Activated CD4-positive, alpha-beta T cell treated with anti-CD3 and anti-CD28 coated beads, Interleukin-2, amount 50 U/mL, for 16 hours (primary cell): ENCODE measurements around the gene TRRAP.
A peak's percentile ranks its signal among the peaks of the same experiment; 100 is the strongest.

Source experiments
- DNase-seq: peaks from one replicate; pipeline ENCODE4 v3.0.0-alpha.2; 2020

TRRAP gene

DNA sequence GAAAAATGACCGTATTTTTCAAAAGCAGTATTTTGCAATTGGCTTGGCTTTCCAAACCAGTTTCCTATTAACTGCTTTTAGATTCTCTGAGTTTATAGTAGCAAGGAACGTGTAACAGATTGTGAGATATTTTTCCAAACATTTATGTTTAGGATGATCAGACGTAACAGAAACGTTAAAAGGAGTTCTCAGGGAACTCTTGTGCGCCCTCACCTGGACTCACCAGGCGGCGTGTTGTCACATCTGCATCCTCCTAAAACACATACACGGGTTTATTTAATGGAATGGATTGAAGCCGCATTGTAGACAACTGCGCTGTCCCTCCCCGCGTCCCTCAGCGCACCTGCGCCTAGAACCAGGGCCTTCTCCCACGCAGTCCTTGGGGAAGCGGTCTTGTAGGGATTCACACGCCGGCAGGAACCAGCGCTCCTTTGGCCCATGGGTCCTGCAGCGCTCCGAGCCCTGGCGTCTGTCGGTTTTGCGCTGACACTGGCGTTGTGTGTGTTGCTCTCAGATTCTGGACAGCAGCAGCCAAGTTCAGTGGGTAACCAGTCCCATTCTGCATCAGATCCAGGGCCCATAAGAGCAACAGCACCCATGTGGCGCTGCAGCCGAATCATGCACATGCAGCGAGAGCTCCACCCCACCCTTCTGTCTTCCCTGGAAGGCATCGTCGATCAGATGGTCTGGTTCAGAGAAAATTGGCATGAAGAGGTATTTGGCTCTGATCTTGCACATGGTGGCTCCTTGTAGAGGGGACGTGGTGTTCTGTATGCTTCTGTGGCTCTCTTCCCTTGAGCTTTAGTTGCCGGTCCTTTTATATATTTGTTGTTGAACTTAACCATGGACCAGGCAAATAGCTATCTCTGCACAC, 114.9 kb downstream of the TRRAP start:
- DNase-seq = no peak

DNA sequence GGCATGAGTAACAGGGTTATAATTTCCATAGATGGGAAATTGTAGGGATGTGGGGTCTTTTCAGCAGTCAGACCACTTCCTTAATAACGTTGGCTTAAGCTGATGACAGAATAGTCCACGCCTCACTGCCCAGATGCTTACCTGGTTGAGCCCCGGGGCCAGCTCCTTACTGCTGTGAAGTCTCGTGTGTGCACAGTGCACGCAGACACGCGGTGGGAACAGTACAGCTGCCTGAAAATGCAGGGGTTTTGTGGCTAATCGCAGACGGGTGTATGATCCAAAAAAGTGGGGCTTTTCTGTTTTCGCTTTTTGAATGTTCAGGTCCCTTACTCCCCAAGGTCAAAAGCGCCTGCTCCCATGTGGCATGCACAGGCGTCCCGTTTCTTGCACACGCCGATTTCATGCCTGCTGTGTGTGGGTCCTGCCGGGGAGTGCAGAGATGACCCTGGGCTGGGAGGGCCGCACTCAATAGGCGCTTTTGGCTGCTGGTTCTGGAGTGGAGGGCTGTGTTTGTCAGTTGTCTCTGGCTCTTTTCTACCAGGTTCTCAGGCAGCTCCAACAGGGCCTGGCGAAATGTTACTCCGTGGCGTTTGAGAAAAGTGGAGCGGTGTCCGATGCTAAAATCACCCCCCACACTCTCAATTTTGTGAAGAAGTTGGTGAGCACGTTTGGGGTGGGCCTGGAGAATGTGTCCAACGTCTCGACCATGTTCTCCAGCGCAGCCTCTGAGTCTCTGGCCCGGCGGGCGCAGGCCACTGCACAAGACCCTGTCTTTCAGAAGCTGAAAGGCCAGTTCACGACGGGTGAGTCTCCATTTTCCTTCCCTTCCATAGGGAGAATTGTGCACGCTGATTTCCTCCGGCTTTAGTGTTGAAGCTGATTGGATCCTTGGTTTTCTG, 116.0 kb downstream of the TRRAP start:
- no peak for DNase-seq

DNA sequence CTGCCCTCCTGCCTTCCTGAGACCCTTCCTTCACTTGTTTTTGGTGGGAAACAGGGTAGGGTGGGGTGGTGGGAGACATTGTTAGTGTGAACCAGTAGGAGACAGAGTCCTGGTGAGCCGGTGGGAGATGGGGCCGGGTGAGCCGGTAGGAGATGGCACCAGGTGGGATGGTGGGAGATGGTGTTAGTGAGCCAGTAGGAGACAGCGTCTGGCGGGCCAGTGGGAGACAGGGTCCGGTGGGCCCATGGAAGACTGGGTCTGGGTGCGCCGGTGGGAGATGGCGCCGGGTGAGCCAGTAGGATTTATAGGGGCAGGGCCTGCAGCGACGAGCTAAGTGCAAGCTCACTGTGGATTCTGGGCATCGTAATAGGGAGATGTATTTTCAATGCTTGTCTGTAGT, 116.8 kb downstream of the TRRAP start:
- DNase-seq = no peak

DNA sequence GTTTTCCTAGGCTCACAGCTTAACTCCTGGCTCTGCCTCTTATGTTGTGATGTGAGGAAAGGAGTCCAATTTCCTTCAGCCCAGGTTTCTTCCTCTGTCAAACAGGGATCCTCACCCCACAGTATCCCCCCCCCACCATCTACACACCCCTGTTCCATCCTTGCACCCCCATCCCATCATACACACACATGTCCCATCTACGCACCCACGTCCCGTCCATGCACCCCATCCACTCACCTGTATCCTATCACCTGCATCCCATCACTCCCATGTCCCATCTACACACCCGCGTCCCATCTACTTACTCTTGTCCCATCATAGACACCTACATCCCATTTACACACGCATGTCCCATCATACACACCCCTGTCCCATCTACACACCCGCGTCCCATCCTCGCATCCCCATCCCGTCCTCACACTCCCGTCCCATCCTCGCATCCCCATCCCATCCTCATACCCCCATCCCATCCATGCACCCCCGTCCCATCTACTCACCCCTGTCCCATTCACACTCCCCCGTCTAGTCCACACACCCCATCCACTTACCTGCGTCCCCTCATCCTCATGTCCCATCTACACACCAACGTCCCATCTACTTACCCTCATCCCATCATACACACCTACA, 117.3 kb downstream of the TRRAP start:
- DNase-seq = no peak

DNA sequence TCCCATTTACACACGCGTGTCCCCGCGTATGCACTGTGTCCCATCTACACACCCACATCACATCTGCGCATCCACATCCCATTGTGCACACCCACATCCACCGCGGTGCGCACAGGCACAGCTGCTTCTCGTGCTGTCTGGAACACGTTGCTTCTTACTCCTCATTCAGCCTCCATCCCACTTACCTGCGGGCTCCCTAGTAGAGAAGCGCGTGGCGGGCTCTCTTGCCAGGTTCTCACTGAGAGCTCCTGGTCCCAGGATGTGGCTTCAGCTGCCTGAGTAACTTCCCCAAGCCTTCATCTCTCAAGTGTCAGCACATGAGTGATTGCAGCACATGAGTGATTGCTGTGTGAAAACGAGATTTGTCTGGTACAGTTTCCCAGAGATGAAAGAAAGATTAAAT, 117.8 kb downstream of the TRRAP start:
- DNase-seq = peak; percentile 35

DNA sequence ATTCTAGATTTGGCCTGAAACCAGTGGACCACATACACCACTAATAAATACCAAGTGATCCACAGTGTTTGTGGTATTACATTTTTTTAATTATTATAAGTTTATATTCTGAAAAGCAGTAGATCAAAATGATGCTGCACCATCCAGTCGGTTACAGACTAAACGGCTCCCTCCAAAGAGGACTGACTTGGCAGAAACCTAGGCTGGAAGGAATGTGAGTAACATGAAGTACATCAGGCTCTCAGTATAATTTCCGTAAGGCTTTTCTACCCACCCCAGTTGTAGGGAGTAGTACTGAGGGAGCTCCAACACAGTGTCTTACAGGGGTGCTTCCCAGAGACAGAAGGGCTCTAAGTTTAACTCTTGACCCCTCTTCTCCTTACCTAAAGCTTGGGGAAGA, 119.5 kb downstream of the TRRAP start:
- DNase-seq = no peak

DNA sequence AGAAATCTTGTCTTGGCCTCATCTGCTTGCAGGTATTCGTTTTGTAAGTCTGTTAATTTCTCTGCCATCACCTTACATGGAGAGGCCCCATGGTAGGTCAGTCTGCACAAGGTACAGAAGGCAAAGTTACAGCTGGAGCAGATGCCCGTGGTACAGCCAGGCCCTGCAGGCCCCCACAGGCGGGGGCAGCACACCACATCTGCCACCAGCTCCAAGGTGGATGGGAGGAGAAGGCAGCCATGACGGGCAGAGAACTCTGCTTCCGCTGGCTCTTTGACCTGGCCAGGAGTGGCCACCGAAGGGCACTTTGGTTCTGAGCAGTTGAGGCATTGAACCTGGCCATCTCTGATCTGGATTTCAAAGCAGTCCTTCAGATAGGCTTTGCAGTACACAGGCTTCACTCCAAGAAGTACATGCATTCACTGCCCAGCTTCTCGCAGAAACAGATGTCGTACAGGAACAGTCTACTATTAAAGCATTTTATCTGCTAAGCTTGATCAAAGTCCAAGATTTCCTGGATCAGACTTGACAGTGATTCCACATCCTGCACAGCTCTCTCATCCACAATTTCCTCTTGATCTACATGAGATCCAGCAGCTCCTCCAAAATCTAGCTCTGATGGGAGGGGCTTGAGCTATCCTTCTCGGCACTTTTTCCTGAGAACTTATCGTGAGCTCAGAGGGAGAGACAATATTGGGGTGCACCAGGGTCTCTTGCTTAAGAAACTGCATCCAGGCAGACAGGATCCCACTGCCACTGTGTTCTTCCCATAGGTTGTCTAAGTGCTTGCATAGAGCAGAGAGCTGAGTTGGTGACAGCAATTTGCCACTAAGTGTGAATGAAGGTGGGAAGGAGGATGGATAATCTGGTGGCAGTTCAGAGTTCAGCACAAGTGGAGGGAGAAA, 120.7 kb downstream of the TRRAP start:
- no peak for DNase-seq

DNA sequence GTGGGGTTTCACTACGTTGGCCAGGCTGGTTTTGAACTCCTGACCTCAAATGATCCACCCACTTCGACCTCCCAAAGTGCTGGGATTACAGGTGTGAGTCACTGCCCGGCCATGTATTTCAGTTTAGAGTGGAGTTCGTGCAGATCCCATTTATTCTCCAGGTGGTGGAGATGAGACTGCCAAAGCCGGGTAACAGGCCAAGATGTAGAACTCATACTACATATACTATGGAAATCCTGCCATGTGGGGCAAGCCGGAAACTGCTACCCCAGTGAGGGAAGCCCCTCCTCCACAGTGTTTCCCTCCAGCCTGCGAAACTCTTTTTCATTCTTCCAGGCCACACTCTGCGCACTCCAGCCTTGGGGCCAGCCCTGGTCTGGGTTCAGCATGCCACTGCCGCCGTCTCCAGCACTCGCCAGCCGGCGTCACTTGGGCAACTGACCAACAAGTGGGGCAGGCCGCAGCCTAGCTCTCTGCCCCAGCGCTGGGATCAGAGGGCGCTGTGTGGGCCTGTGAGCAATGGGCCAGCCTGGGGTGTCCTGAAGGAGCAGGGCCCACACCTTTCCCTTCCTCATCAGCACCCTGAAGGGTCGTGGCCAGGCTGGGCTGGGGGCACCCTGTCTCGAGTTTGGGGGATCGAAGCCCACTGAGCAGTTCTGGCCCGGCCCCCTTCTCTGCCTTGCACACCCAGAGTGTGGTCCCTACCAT, 122.0 kb downstream of the TRRAP start:
- no peak for DNase-seq

DNA sequence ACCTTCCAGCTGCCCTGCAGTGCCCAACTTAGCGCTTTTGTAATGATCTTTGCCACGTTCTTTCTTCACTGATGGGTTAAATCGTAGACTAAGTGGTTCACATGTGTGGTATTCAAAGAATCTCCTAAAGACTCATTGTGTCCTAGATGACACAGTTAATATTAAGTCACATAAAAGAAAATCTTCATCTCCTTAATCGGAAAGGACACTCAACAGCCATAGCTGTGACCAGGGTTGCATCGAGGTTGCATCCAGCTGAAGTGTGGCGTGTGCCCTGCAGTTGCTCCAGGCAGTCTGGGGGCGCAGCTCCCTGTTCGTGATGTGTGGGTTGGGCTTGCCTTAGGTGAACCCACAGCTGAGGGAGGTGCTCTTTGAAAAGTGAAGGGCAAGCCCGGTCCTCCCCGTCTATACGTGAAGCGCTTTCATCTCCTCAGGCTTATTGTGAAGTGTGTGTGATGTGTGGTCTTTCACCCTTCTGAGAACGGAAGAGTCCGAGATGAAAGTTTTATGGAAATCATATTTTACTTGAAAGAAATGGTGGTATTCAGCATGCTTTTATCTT, 122.7 kb downstream of the TRRAP start:
- DNase-seq = no peak

DNA sequence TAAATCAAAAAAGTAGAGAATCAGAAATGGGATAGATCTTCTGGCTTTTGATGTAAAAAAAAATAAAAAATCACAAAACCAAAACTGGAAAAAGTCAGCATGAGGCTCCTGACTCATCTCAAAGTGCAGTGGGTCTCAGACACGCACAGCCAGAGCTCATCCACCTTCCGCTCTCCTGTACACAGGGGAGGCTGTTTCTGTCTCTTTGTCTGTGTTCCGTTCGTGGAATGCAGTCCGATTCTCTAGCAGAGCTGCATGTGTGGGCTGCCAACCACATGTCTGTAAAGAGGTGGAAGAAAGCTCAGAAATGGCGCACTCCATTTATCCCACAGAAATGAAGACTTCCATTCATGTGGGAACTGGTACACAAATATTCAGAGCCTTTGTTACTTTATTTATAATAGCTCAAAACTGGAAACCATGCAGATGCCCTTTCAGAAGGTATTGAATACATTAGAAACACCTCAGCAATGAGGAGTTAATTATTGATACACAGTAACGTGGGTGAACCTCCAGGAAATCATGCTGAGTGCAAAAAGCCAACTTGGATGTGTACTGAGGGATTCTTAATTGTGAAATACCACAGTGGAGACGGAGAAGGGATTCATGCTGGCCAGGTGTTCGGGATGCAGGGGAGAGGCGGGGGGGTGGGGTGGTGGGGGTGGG, 123.3 kb downstream of the TRRAP start:
- no peak for DNase-seq

DNA sequence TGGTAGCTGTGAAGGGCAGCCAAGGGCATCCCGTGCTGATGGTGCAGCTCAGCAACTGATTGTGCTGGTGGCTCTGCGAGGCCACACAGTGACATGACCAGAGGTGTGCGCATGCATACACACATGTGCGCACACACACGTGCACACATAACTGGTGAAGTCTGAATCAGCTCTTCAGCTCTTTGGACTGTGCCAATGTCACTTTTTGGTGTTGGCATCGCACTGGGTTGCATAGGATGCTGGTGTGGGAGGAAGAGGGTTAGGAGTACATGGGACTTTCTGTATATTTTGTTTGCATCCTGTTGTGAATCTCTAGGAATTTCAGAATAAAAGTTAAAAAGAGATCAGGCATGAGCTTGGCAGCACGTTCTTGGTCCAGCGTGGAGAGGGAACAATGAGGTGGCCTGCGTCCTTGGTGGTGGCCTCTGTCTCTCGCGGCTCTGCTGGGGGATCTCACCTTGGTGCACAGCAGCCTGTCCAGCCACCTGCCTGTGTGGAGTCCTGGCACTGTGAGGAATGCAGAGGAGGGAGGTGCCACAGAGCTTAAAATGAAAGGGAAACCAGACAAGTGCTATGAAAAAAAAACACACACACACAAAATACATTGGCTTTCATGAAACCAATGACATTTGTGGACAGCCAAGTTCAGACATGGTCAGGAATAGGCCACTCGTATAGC, 124.0 kb downstream of the TRRAP start:
- no peak for DNase-seq

DNA sequence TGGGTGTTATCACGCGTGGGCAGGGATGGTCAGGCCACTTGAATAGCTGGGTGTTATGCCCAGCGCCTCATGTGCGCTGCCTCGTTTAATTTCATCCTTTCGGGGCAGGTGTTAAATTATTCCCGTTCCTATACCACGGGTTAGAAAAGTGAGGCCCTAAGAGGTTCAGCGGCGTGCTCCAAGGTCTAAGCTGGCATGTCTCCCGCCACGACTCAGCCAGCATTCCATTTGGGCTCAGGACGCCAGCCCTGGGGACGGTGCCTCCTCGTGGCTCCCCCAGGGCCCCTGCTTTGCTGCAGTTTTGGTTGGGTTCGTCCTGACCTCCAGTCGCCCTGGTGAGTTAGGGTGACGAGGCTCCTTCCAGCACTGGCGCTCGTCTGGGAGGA, 124.5 kb downstream of the TRRAP start:
- DNase-seq = no peak

DNA sequence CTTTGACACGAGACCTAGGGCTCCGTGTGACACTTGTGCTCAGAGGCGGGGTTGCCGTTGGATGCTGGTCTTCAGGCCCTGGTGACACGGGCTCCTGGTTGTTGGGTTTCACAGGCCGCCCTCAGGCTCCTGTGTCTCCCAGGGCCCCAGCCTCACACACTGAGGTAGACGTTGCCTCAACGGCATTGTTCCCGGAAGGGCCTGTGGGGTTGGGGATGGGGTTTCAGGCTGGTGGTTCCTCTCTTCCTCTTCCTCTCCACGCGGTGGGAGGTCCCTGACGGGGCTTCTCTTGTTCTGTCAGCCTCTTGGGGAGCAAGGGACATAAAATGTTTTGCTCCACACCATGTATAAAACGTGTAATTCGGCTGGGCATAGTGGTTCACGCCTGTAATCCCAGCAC, 125.1 kb downstream of the TRRAP start:
- DNase-seq = no peak

DNA sequence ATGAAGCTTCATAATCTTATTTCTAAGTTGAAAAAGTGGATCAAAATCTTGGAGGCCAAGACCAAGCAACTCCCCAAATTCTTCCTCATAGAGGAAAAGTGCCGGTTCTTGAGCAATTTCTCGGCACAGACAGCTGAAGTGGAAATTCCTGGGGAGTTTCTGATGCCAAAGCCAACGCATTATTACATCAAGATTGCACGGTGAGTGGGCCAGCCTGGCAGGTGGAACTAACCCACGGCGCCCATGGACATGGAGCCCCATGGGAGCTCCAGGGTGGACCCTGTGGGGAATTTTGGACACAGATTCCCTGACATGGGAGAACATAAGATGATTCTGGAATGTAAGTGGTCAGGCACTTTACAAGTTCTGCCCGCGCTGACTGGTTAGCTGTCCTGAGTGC, 125.9 kb downstream of the TRRAP start:
- DNase-seq = no peak

DNA sequence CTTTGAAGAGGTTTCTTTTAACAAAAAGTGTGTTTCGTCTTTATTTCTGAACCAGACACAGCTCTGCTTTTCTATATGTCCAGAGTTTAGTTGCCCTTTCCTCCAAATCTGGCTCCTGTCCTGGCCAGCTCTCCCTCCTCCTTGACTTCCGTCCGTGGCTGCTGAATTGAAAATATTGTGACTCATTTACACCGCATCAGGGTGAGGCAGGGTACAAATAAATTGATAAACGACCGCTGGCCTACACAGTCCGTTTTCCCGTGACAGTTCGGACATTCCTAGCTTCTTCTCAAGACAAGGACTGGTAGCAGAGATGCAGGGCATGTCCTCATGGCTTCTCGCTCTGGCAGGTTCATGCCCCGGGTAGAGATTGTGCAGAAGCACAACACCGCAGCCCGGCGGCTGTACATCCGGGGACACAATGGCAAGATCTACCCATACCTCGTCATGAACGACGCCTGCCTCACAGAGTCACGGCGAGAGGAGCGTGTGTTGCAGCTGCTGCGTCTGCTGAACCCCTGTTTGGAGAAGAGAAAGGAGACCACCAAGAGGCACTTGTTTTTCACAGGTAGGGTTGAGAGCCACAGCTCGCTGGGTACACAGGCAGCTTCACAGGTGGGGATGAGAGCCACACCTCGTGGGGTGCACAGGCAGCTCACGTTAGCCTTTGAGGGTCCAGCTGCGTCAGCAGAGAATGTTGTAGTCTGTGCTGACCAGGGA, 126.6 kb downstream of the TRRAP start:
- no peak for DNase-seq

DNA sequence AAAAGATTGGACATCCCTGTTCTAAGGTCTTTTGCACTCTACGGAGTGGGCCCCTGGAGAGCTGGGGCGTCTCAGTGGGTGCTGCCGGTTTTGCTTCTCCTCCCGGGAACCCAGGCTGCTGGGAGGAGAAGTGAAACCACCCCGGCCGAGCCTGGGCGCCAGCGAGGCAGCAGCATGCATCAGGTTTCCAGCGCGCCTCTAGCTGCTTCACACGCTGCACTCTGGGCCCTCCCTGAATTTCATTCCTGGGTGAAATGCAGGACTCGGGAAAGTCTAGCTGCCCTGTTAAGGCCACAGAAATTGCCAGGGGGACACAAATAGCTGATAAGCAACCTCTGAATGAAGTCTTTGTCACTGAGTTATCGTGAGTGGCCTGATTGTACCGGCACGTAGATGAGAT, 127.4 kb downstream of the TRRAP start:
- no peak for DNase-seq

DNA sequence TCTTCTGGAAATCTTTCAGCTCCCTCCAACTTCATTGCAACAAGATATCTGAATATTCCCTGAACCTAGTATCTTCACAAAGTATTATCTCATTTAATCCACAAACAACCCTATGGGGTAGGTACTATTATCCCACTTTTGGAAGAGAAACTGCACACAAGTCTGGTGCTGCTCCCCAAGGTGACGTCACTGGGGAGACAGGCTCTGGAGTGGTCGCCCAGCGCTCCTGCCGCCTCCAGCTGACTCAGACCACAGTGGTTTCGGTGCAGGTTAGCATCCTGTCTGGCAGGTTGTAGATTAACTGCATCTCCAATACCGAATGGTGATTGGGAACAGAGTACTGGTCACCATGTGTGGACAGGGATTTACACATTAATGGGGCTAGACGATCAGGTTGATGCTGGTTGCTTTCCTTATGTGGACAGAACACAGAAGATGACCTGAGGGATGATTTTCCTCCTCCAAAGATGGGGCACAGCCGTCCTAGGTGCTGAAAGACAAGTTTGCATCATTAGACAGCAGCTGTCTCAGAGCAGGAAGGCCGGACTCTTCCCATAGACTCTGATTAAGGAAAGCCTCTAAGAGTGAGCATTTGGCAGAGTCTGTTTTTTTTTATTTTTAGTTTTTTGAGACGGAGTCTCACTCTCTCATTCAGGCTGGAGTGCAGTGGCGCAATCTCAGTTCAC, 128.6 kb downstream of the TRRAP start:
- DNase-seq = no peak

DNA sequence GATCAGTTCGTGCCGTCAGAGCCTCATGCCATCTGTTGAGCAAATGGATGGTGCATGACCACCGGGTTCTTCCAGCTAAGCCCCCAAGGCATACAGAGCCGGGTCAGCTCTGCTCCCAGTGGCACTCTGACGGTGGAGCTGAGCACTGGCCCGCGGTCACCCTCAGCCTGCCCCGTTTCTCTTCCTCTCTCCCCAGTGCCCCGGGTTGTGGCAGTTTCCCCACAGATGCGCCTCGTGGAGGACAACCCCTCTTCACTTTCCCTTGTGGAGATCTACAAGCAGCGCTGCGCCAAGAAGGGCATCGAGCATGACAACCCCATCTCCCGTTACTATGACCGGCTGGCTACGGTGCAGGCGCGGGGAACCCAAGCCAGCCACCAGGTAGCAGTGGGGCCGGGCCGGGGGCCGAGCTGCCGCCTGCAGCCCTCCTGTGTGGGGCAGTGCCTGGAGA, 129.9 kb downstream of the TRRAP start:
- no peak for DNase-seq
